Skeletal muscle satellite cell (primary cell): ENCODE data around the gene LKAAEAR1. TPM values are rescaled to one million over a fixed set of nuclear protein-coding genes. Genes with fewer than 3 reads are reported as not detected.

ENCODE experiments used
- H3K27me3 ChIP-seq: 2 replicates; pipeline ENCODE4 v1.7.0; 2013; ENCODE audit warnings: low read length; ENCODE audit not compliant: control insufficient read depth, insufficient read depth
- H3K36me3 ChIP-seq: 2 replicates; pipeline ENCODE4 v1.7.0; 2013; ENCODE audit warnings: mild to moderate bottlenecking, control low read depth, low read length; ENCODE audit not compliant: insufficient read depth
- H3K4me1 ChIP-seq: 2 replicates; pipeline ENCODE4 v1.7.0; 2013; ENCODE audit warnings: low read length; ENCODE audit not compliant: control insufficient read depth, insufficient read depth
- H3K4me2 ChIP-seq: 2 replicates; pipeline ENCODE4 v1.7.0; 2013; ENCODE audit warnings: mild to moderate bottlenecking, low read length
- H3K4me3 ChIP-seq: 2 replicates; pipeline ENCODE4 v1.7.0; 2013; ENCODE audit warnings: low read length
- H3K9ac ChIP-seq: 2 replicates; pipeline ENCODE4 v1.7.0; 2013; ENCODE audit warnings: mild to moderate bottlenecking, low read depth, low read length, moderate library complexity
- H3K9me3 ChIP-seq: replicated peaks from 2 replicates; pipeline ENCODE4 v1.7.0; 2013; ENCODE audit warnings: mild to moderate bottlenecking, control low read depth, low read length
- small RNA-seq: library from RNA; depleted of rRNA; stranded (forward); fragments of <200 nt; gene quantifications from one replicate; pipeline ENCODE3, GENCODE V24; 2012

Gene LKAAEAR1

GRCh38 chr20:64033981-64034493 lies 50.2 kb downstream of the LKAAEAR1 start:
- Histone ChIP-seq H3K36me3 (peaks cover 45% of the 10 kb centered on the region), H3K4me2 (no peak overlapping the region), H3K9ac (no peak overlapping the region), H3K4me1 (peaks cover 11% of the 10 kb centered on the region), H3K4me3 (no peak overlapping the region), H3K27me3 (peaks cover 20% of the 10 kb centered on the region), H3K9me3 (no peaks in the 10 kb centered on the region)

Small RNA genes lying within 50 kb of the gene (small RNA-seq; reads per million reads assigned to genes)
- not detected for gene AL355803.1
- not detected for gene MIR6813
